Right lobe of liver (tissue), 4 donors: ENCODE results near the gene NODAL.

Experiments used
- CTCF ChIP-seq, 4 donors: fragments of 200-600 bp in 3 of 4; fragments of 450-650 bp in 1 of 4; IDR thresholded peaks; one replicate each; pipeline versions ENCODE4 v1.5.1 to v1.8.0; 2016 to 2022; ENCODE audit warnings: antibody characterized with exemption in 4 of 4, mild to moderate bottlenecking in 2 of 4
- POLR2A ChIP-seq: fragments of 450-650 bp; IDR thresholded peaks from one replicate; pipeline ENCODE4 v1.6.1; 2017; ENCODE audit warnings: antibody characterized with exemption, mild to moderate bottlenecking
- donor health status: DM: no; HTN: no; CAD: no.
- donor health status: DM: no; HTN: no; CAD: no.
- donor health status: DM: no; HTN: yes; CAD: no.

- no peak for TF ChIP-seq CTCF (IDR thresholded peaks at IDR 0.05)
- TF ChIP-seq POLR2A, result no peak
Observed at GRCh38 chr10:70455213-70455630, 13.7 kb upstream of the NODAL start.
